Upper lobe of left lung (tissue), 6 donors: ENCODE results near the gene KATNBL1. TPM values are rescaled to one million over a fixed set of nuclear protein-coding genes. Genes with fewer than 3 reads are reported as not detected.

Experiments used
- ATAC-seq, 2 donors: fragments of 200-7000 bp; cut with Tn5 transposase; one replicate each; pipeline ENCODE4 v1.9.1; 2022; ENCODE audit warnings: mild to moderate bottlenecking in 2 of 2, moderate library complexity in 2 of 2; ENCODE audit not compliant: low FRiP score in 2 of 2
- DNase-seq, 2 donors: peaks; one replicate each; pipeline ENCODE4 v3.0.0-alpha.2; 2019 to 2020
- H3K27ac ChIP-seq, 4 donors: fragments of 200-600 bp; sonication (generic); one replicate each; pipeline ENCODE4 v1.5.1; 2016 to 2019
- H3K27me3 ChIP-seq, 4 donors: fragments of 200-600 bp; sonication (generic); one replicate each; pipeline ENCODE4 v1.5.1; 2017 to 2019
- H3K36me3 ChIP-seq, 4 donors: fragments of 200-600 bp; sonication (generic); one replicate each; pipeline ENCODE4 v1.5.1; 2016 to 2019
- H3K4me1 ChIP-seq, 4 donors: fragments of 200-600 bp; sonication (generic); one replicate each; pipeline ENCODE4 v1.5.1; 2018 to 2019
- H3K4me3 ChIP-seq, 4 donors: fragments of 200-600 bp; sonication (generic); one replicate each; pipeline ENCODE4 v1.5.1; 2017 to 2019; ENCODE audit warnings: mild to moderate bottlenecking in 2 of 4, moderate library complexity in 1 of 4
- H3K9me3 ChIP-seq, 4 donors: fragments of 200-600 bp; sonication (generic); one replicate each; pipeline ENCODE4 v1.5.1; 2018 to 2019
- CTCF ChIP-seq, 6 experiments: fragments of 450-650 bp in 4 of 6; fragments of 200-600 bp in 2 of 6; sonication (generic) in 2 of 6; IDR thresholded peaks; one replicate each; pipeline ENCODE4 v1.5.1; 2016 to 2019; ENCODE audit warnings: antibody characterized with exemption in 6 of 6
- EP300 ChIP-seq, 4 donors: sonication (generic); formaldehyde crosslinking; IDR thresholded peaks; one replicate each; pipeline ENCODE4 v1.5.1; 2017; ENCODE audit warnings: antibody characterized with exemption in 4 of 4, control low read depth in 2 of 4
- POLR2A ChIP-seq, 4 donors: fragments of 450-650 bp; IDR thresholded peaks; one replicate each; pipeline ENCODE4 v1.5.1; 2016 to 2017; ENCODE audit warnings: antibody characterized with exemption in 4 of 4, mild to moderate bottlenecking in 2 of 4
- POLR2AphosphoS5 ChIP-seq, 2 donors: sonication (generic); formaldehyde crosslinking; IDR thresholded peaks; one replicate each; pipeline ENCODE4 v1.5.1; 2017; ENCODE audit warnings: antibody characterized with exemption in 2 of 2
- WGBS, 2 donors: methylation state at CpG; one replicate each; pipeline ENCODE4 v1.1.5; 2017 to 2018; 5-methylcytosine and 5-hydroxymethylcytosine counted together
- total RNA-seq, 6 donors: library from RNA; depleted of rRNA in 4 of 6; stranded (reverse); fragments of >200 nt in 4 of 6; gene quantifications; one replicate each; pipeline versions ENCODE4 v1.1.0 to v1.2.1, GENCODE V29; 2016 to 2021
- donor health status: DM: no; HTN: no; CAD: no; lungs with moderate emphysema.
- donor health status: DM: no; HTN: yes; CAD: no; lungs with severe emphysema.

Gene KATNBL1
- total RNA-seq, 6 donors from 2014 or later, result 26.5 to 71.2 (median 55.2) TPM

- Histone ChIP-seq H3K4me1 (peaks cover 12 to 24% (median 13%) of the 10 kb centered on the region in 4 donors), H3K27me3 (no peaks in the 10 kb centered on the region), H3K9me3 (no peaks in the 10 kb centered on the region), H3K4me3 (peak overlapping the region; percentile 81 to 97 (median 86)), H3K36me3 (peaks cover 4 to 21% (median 16%) of the 10 kb centered on the region in 4 donors), H3K27ac (peak overlapping the region; percentile 85 to 93 (median 90))
- DNase-seq, result peak in 1 of 2 donors; percentile 45
- no peak for ATAC-seq
- 57 to 61% methylated on average over 24 of the region's 24 CpGs for WGBS, 2 donors
- TF ChIP-seq EP300 (IDR thresholded peaks at IDR 0.05), result no peak
- TF ChIP-seq POLR2A (IDR thresholded peaks at IDR 0.05), result no peak
- no peak for TF ChIP-seq POLR2AphosphoS5 (IDR thresholded peaks at IDR 0.05)
- no peak for TF ChIP-seq CTCF (IDR thresholded peaks at IDR 0.05)
Measured at GRCh38 chr15:34223904-34224596, 14.2 kb upstream of the KATNBL1 start.

- no peaks in the 10 kb centered on the region for H3K4me1 ChIP-seq
- WGBS, 2 donors, result 87 to 89% methylated on average over 7 of the region's 7 CpGs
- no peak for ATAC-seq
- H3K27ac ChIP-seq, result no peak overlapping the region
- no peak overlapping the region for H3K4me3 ChIP-seq
- H3K27me3 ChIP-seq, result no peaks in the 10 kb centered on the region
- no peaks in the 10 kb centered on the region for H3K36me3 ChIP-seq
- H3K9me3 ChIP-seq, result no peaks in the 10 kb centered on the region
- TF ChIP-seq CTCF (IDR thresholded peaks at IDR 0.05) (no peak), POLR2A (IDR thresholded peaks at IDR 0.05) (no peak), POLR2AphosphoS5 (IDR thresholded peaks at IDR 0.05) (no peak), EP300 (IDR thresholded peaks at IDR 0.05) (no peak)
- DNase-seq, result no peak
Measured at GRCh38 chr15:34217587-34218225, 7.8 kb upstream of the KATNBL1 start.

GRCh38 chr15:34216527-34217270, 6.8 kb upstream of the KATNBL1 start:
- H3K27ac ChIP-seq, result no peak overlapping the region
- no peaks in the 10 kb centered on the region for H3K9me3 ChIP-seq
- no peak for TF ChIP-seq CTCF (IDR thresholded peaks at IDR 0.05)
- no peak for TF ChIP-seq POLR2AphosphoS5 (IDR thresholded peaks at IDR 0.05)
- no peak for TF ChIP-seq EP300 (IDR thresholded peaks at IDR 0.05)
- H3K4me1 ChIP-seq, result no peaks in the 10 kb centered on the region
- H3K27me3 ChIP-seq, result no peaks in the 10 kb centered on the region
- DNase-seq (no peak), ATAC-seq (no peak)
- H3K4me3 ChIP-seq, result no peak overlapping the region
- no peaks in the 10 kb centered on the region for H3K36me3 ChIP-seq

GRCh38 chr15:34214135-34214534, 4.2 kb upstream of the KATNBL1 start:
- WGBS, 2 donors, result 64 to 68% methylated on average over 3 of the region's 3 CpGs
- TF ChIP-seq POLR2A (IDR thresholded peaks at IDR 0.05), result no peak
- no peak for TF ChIP-seq EP300 (IDR thresholded peaks at IDR 0.05)
- no peak for TF ChIP-seq CTCF (IDR thresholded peaks at IDR 0.05)
- TF ChIP-seq POLR2AphosphoS5 (IDR thresholded peaks at IDR 0.05), result no peak
- Histone ChIP-seq H3K36me3 (no peaks in the 10 kb centered on the region), H3K4me1 (peaks cover 0 to 7% (median 0%) of the 10 kb centered on the region in 4 donors), H3K27me3 (no peaks in the 10 kb centered on the region), H3K27ac (no peak overlapping the region), H3K4me3 (no peak overlapping the region), H3K9me3 (peaks cover 0 to 3% (median 0%) of the 10 kb centered on the region in 4 donors)
- DNase-seq (no peak), ATAC-seq (no peak)
